SK-N-SH (cell line): Measurements from ENCODE around the gene CCDC160. TPM values are rescaled to one million over a fixed set of nuclear protein-coding genes. Genes with fewer than 3 reads are reported as not detected.
"Not testable (repeated sequence)": the region's sequence is repeated elsewhere in the genome, so short reads cannot be mapped to it uniquely, and the experiment has no call there.

Experiments
- CTCF ChIA-PET: fragments of 300-600, 350-600 bp; formaldehyde crosslinking; extraction: SDS; loops from one replicate; lab custom pipeline; 2021; lab: Yijun Ruan, JAX
- POLR2A ChIA-PET: fragments of 350-600 bp; sonication (Branson Sonifier 250); formaldehyde crosslinking; extraction: SDS; loops from one replicate; lab custom pipeline; 2020; ENCODE audit warnings: antibody characterized with exemption, inconsistent platforms; lab: Yijun Ruan, JAX
- DNase-seq: peaks from one replicate; pipeline ENCODE4 v3.0.0; 2012
- H2AFZ ChIP-seq: fragments of 200-600 bp; sonication (generic); 2 replicates; pipeline ENCODE4 v1.8.1; 2016; ENCODE audit warnings: antibody characterized with exemption, mild to moderate bottlenecking, low read depth
- H3F3A ChIP-seq: fragments of 200-600 bp; sonication (generic); replicated peaks from 2 replicates; pipeline ENCODE3; 2016; ENCODE audit warnings: antibody characterized with exemption, mild to moderate bottlenecking; ENCODE audit not compliant: insufficient read depth
- H3K27ac ChIP-seq, 2 experiments: fragments of 200-500 bp in 1 of 2; fragments of 200-600 bp in 1 of 2; sonication (Bioruptor generic) in 1 of 2; sonication (generic), shearing (Covaris generic) in 1 of 2; 2 replicates each; pipeline versions ENCODE4 v1.5.1 to v1.6.1; 2014 to 2016; ENCODE audit warnings: low read depth in 2 of 2, inconsistent platforms in 1 of 2, low read length in 1 of 2, mild to moderate bottlenecking in 1 of 2, mixed read lengths in 1 of 2
- H3K27me3 ChIP-seq: fragments of 200-600 bp; sonication (generic), shearing (Covaris generic); 2 replicates; pipeline ENCODE4 v1.6.1; 2016; ENCODE audit warnings: mixed run types; ENCODE audit not compliant: insufficient read depth
- H3K36me3 ChIP-seq, 2 experiments: fragments of 200-500 bp in 1 of 2; fragments of 200-600 bp in 1 of 2; sonication (Bioruptor generic) in 1 of 2; sonication (generic) in 1 of 2; replicated peaks in 1 of 2; 2 replicates each; pipeline versions ENCODE3 to v1.5.1; 2014 to 2016; ENCODE audit warnings: low read length in 1 of 2, mild to moderate bottlenecking in 1 of 2; ENCODE audit not compliant: insufficient read depth in 2 of 2, control insufficient read depth in 1 of 2
- H3K4me1 ChIP-seq, 2 experiments: fragments of 200-500 bp in 1 of 2; fragments of 200-600 bp in 1 of 2; sonication (Bioruptor generic) in 1 of 2; sonication (generic), shearing (Covaris generic) in 1 of 2; 2 replicates each; pipeline versions ENCODE4 v1.5.1 to v1.6.1; 2014 to 2016; ENCODE audit warnings: low read depth in 1 of 2, low read length in 1 of 2, mixed run types in 1 of 2; ENCODE audit not compliant: insufficient read depth in 2 of 2, control insufficient read depth in 1 of 2
- H3K4me2 ChIP-seq: fragments of 200-600 bp; sonication (generic), shearing (Covaris generic); 2 replicates; pipeline ENCODE4 v1.6.1; 2017; ENCODE audit warnings: mixed run types
- H3K4me3 ChIP-seq, 2 experiments: fragments of 200-500 bp in 1 of 2; fragments of 200-600 bp in 1 of 2; sonication (Bioruptor generic) in 1 of 2; sonication (generic), shearing (Covaris generic) in 1 of 2; 2 replicates each; pipeline versions ENCODE4 v1.5.1 to v1.8.1; 2014 to 2016; ENCODE audit warnings: low read depth in 2 of 2, inconsistent platforms in 1 of 2, low read length in 1 of 2, mild to moderate bottlenecking in 1 of 2, mixed read lengths in 1 of 2, moderate library complexity in 1 of 2
- H3K79me2 ChIP-seq: fragments of 200-600 bp; sonication (generic); 2 replicates; pipeline ENCODE4 v1.8.1; 2017; ENCODE audit warnings: mild to moderate bottlenecking; ENCODE audit not compliant: insufficient read depth
- H3K9ac ChIP-seq: fragments of 200-600 bp; sonication (generic); 2 replicates; pipeline ENCODE4 v1.6.1; 2017; ENCODE audit warnings: mixed run types
- H3K9me2 ChIP-seq: fragments of 200-600 bp; sonication (generic); 2 replicates; pipeline ENCODE4 v1.6.1; 2017; ENCODE audit warnings: mixed run types
- H3K9me3 ChIP-seq: fragments of 200-600 bp; sonication (generic); 2 replicates; pipeline ENCODE4 v1.6.1; 2017; ENCODE audit warnings: mixed run types, mild to moderate bottlenecking, moderate library complexity
- H4K20me1 ChIP-seq: fragments of 200-600 bp; sonication (generic); 2 replicates; pipeline ENCODE4 v1.6.1; 2017; ENCODE audit warnings: mild to moderate bottlenecking, mixed run types; ENCODE audit not compliant: insufficient read depth
- ELF1 ChIP-seq: IDR thresholded peaks from 2 replicates; pipeline ENCODE4 v1.4.0; 2012
- EP300 ChIP-seq, 2 experiments: IDR thresholded peaks; 2 replicates each; pipeline versions ENCODE4 v1.4.0 to v1.6.1; 2012; ENCODE audit warnings: borderline replicate concordance in 1 of 2, low read depth in 1 of 2, low read length in 1 of 2
- EZH2phosphoT487 ChIP-seq: fragments of 200-600 bp; sonication (generic); IDR thresholded peaks from 2 replicates; pipeline ENCODE4 v1.6.1; 2017; ENCODE audit warnings: low read depth, mixed run types, mild to moderate bottlenecking, antibody characterized with exemption, moderate library complexity, borderline replicate concordance
- FOSL2 ChIP-seq: IDR thresholded peaks from 2 replicates; pipeline ENCODE4 v1.4.0; 2012; ENCODE audit warnings: low read depth, mild to moderate bottlenecking, moderate library complexity, borderline replicate concordance
- GATA2 ChIP-seq: sonication (generic); formaldehyde crosslinking; IDR thresholded peaks from 2 replicates; pipeline ENCODE4 v1.5.0; 2020; ENCODE audit warnings: mild to moderate bottlenecking, missing genetic modification reagents
- JUND ChIP-seq: IDR thresholded peaks from 2 replicates; pipeline ENCODE4 v1.4.0; 2012
- MAX ChIP-seq: IDR thresholded peaks from 2 replicates; pipeline ENCODE4 v1.4.0; 2012; ENCODE audit warnings: low read depth
- MEF2A ChIP-seq: IDR thresholded peaks from 2 replicates; pipeline ENCODE4 v1.4.0; 2012; ENCODE audit warnings: low read depth, borderline replicate concordance
- MXI1 ChIP-seq: IDR thresholded peaks from 2 replicates; pipeline ENCODE4 v1.6.1; 2012; ENCODE audit warnings: mild to moderate bottlenecking, low read depth, low read length, improper control_type of control experiment
- NRF1 ChIP-seq: IDR thresholded peaks from 2 replicates; pipeline ENCODE4 v1.6.1; 2012; ENCODE audit warnings: low read depth, mild to moderate bottlenecking, low read length
- POLR2AphosphoS5 ChIP-seq: IDR thresholded peaks from 2 replicates; pipeline ENCODE4 v1.6.1; 2012; ENCODE audit warnings: low read depth, low read length
- RAD21 ChIP-seq: IDR thresholded peaks from 2 replicates; pipeline ENCODE4 v1.6.1; 2012; ENCODE audit warnings: mild to moderate bottlenecking, low read length
- RFX5 ChIP-seq: IDR thresholded peaks from 2 replicates; pipeline ENCODE4 v1.6.1; 2012; ENCODE audit warnings: mild to moderate bottlenecking, improper control_type of control experiment, low read length
- SIN3A ChIP-seq: IDR thresholded peaks from 2 replicates; pipeline ENCODE4 v1.6.1; 2012; ENCODE audit warnings: low read depth, mild to moderate bottlenecking, low read length, moderate library complexity, borderline replicate concordance
- SMC3 ChIP-seq: IDR thresholded peaks from 2 replicates; pipeline ENCODE4 v1.6.1; 2012; ENCODE audit warnings: low read depth, low read length, improper control_type of control experiment
- TAF1 ChIP-seq: IDR thresholded peaks from 2 replicates; pipeline ENCODE4 v1.6.1; 2012; ENCODE audit warnings: low read depth, mild to moderate bottlenecking, low read length, moderate library complexity, borderline replicate concordance
- TCF12 ChIP-seq: IDR thresholded peaks from 2 replicates; pipeline ENCODE4 v1.4.0; 2012
- YY1 ChIP-seq: IDR thresholded peaks from 2 replicates; pipeline ENCODE4 v1.4.0; 2012; ENCODE audit warnings: low read depth, mild to moderate bottlenecking
- WGBS: methylation state at CpG from one replicate; pipeline ENCODE4 v1.1.6; 2017; ENCODE audit warnings: low lambda C conversion rate; 5-methylcytosine and 5-hydroxymethylcytosine counted together
- polyA plus RNA-seq, 3 experiments: library from polyadenylated mRNA; depleted of rRNA; stranded (reverse); fragments of >200 nt; gene quantifications; 2 replicates each; pipeline ENCODE4 v1.2.3, GENCODE V29; 2012

The CCDC160 gene
- polyA plus RNA-seq, 1 of the 3 experiments (the other 2 are of a cell fraction): not detected

GRCh38 chrX:134235236-134235635, 1.7 kb upstream of the CCDC160 start:
- Histone ChIP-seq H3F3A (no peaks in the 10 kb centered on the region), H3K9me2 (no peaks in the 10 kb centered on the region), H3K9ac (no peak overlapping the region), H3K36me3 (no peaks in the 10 kb centered on the region), H3K4me2 (no peak overlapping the region), H4K20me1 (no peaks in the 10 kb centered on the region), H3K27ac (no peak overlapping the region), H3K79me2 (no peaks in the 10 kb centered on the region), H2AFZ (no peak overlapping the region), H3K4me3 (no peak overlapping the region), H3K9me3 (no peaks in the 10 kb centered on the region), H3K4me1 (peaks cover 0 to 3% of the 10 kb centered on the region in 2 experiments; a peak in 1 of 4 replicates), H3K27me3 (peaks cover 7% of the 10 kb centered on the region; the same call in 1 of the 2 replicates)
- WGBS: 44% methylated on average over 4 of the region's 4 CpGs
- ChIA-PET CTCF (no interaction called here), POLR2A (no interaction called here)
- TF ChIP-seq TAF1: no peak
- no peak for TF ChIP-seq JUND
- no peak for TF ChIP-seq SMC3
- no peak for TF ChIP-seq EZH2phosphoT487
- TF ChIP-seq RAD21: no peak
- TF ChIP-seq GATA2 (CRISPR knock-in tag): no peak
- no peak for TF ChIP-seq MXI1
- no peak for TF ChIP-seq POLR2AphosphoS5
- TF ChIP-seq YY1: no peak
- no peak for TF ChIP-seq FOSL2
- no peak for TF ChIP-seq RFX5
- no peak for DNase-seq

DNA sequence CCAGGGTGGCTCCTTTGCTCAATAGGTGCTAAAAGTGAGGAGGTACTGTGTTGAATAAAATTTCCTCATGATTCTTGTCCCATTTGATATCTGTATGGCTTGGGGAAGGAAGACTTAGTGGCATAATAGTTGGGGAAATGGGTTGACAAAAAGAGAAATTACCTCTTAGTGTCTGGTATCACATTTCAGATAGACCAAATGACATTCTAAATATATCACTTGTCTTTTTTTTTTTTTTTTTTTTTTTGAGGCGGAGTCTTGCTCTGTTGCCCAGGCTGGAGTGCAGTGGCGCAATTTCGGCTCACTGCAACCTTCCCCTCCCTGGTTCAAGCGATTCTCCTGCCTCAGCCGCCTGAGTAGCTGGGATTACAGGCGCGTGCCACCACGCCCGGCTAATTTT, 1.2 kb downstream of the CCDC160 start:
- H4K20me1 ChIP-seq, H3K4me2 ChIP-seq, H3K27ac ChIP-seq, DNase-seq, H3K4me1 ChIP-seq, H3F3A ChIP-seq, POLR2A ChIA-PET, H3K9ac ChIP-seq, H2AFZ ChIP-seq, H3K4me3 ChIP-seq, H3K36me3 ChIP-seq, H3K9me2 ChIP-seq, H3K27me3 ChIP-seq, H3K9me3 ChIP-seq, H3K79me2 ChIP-seq: not testable (repeated sequence)
- CTCF ChIA-PET: interaction anchor here (1.9 kb wide), 1 partner anchor 8 kb away, joined by 5 read pairs; no protein-coding TSS in a partner anchor
- 61% methylated on average over 9 of the region's 9 CpGs for WGBS

DNA sequence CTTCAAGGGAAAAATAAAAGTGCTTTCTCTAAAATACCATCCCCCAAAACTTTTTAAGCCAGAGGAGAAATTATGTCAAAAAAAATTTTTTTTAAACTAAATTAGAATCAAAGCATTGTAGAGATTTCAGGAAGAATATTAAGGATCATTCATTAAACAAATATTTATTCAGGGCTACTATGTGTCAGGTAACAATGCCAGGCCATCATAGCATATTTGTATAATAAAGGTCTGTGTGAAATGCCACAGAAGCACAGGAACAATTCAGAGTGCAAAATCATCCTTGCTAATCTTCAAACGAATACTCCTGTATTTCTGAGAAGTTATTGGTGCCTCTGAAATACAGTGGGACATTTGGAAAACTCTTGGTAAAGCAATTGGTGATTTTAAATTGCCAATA, 2.0 kb downstream of the CCDC160 start:
- TF ChIP-seq MXI1 (no peak), SMC3 (no peak), SIN3A (no peak), EP300 (IDR thresholded peaks at IDR 0.05; ENCODE audit: borderline replicate concordance in 1 of 2, low read depth in 1 of 2, low read length in 1 of 2) (no peak), MEF2A (no peak), ELF1 (no peak), TCF12 (no peak), FOSL2 (no peak), NRF1 (no peak), RAD21 (no peak), MAX (no peak), JUND (no peak), EZH2phosphoT487 (no peak)
- TF ChIP-seq, all 33 proteins: peak for 0
- no peaks in the 10 kb centered on the region for H3K79me2 ChIP-seq
- no peaks in the 10 kb centered on the region for H3K9me2 ChIP-seq
- peaks cover 0 to 3% of the 10 kb centered on the region in 2 experiments; a peak in 1 of 4 replicates for H3K4me1 ChIP-seq
- ChIA-PET CTCF (no interaction called here), POLR2A (no interaction called here)
- 35% methylated on average over 1 of the region's 1 CpG for WGBS
- no peaks in the 10 kb centered on the region for H3K9me3 ChIP-seq
- no peak for DNase-seq
- H3K36me3 ChIP-seq: no peaks in the 10 kb centered on the region
- no peaks in the 10 kb centered on the region for H4K20me1 ChIP-seq
- no peak overlapping the region for H3K9ac ChIP-seq
- H3K4me3 ChIP-seq: no peak overlapping the region
- peaks cover 7% of the 10 kb centered on the region; the same call in 1 of the 2 replicates for H3K27me3 ChIP-seq
- no peaks in the 10 kb centered on the region for H3F3A ChIP-seq
- no peak overlapping the region for H2AFZ ChIP-seq
- no peak overlapping the region for H3K27ac ChIP-seq
- no peak overlapping the region for H3K4me2 ChIP-seq
